Measurements from ENCODE around the gene TRIM37. TPM values are rescaled to one million over a fixed set of nuclear protein-coding genes. Genes with fewer than 3 reads are reported as not detected.
"Not testable (repeated sequence)": the region's sequence is repeated elsewhere in the genome, so short reads cannot be mapped to it uniquely, and the experiment has no call there.

TRIM37 gene
- total RNA-seq, 1 donor from 2014 or later, result 26.5 TPM

DNA sequence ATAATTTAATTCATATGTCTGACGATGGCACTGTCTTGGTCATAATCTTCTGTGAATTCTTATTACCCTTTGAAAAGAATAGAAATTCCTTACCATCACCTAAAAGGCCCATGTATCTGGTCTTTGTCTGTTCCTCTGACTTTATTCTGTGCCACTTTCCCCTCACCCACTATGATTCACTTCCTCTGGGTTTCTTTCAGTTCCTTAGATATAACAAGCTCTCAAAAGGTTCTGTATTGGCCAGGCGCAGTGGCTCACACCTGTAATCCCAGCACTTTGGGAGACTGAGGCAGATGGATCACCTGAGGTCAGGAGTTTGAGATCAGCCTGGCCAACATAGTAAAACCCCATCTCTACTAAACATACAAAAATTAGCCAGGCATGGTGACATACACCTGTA, 152.3 kb downstream of the TRIM37 start:
- intact Hi-C loops (cut with micrococcal nuclease); H3K27me3 Mint-ChIP-seq; H3K4me3 Mint-ChIP-seq; H3K4me1 Mint-ChIP-seq; H3K27ac Mint-ChIP-seq; DNase-seq; H3K36me3 Mint-ChIP-seq (ENCODE audit: low read depth): not testable (repeated sequence)
- H3K9me3 Mint-ChIP-seq, result peaks cover 14% of the 10 kb centered on the region

DNA sequence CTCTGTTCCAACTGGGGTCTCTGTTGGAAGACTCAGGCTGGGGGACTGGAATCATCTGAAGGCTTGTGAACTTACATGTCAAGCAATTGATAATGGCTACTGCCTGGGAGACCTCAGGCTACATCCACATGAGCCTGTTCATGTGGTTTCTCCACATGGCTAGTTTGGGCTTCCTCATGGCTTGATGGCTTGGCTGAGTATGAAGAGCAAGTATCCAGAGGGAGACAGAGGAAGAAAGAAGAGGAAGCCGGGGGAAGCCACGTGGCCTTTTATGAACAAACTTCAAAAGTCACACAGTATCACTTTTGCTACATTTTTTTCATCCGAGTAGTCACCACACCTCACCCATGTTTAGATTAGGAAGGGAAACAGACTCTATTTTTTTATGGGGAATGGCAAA, 158.9 kb downstream of the TRIM37 start:
- Mint-ChIP-seq H3K4me3 (no peak overlapping the region), H3K27me3 (peaks cover 9% of the 10 kb centered on the region), H3K36me3 (ENCODE audit: low read depth) (peaks cover 4% of the 10 kb centered on the region), H3K9me3 (peaks cover 24% of the 10 kb centered on the region), H3K27ac (no peak overlapping the region), H3K4me1 (no peaks in the 10 kb centered on the region)
- DNase-seq, result peak; percentile 31
- intact Hi-C loops (cut with micrococcal nuclease), result no loop called here

DNA sequence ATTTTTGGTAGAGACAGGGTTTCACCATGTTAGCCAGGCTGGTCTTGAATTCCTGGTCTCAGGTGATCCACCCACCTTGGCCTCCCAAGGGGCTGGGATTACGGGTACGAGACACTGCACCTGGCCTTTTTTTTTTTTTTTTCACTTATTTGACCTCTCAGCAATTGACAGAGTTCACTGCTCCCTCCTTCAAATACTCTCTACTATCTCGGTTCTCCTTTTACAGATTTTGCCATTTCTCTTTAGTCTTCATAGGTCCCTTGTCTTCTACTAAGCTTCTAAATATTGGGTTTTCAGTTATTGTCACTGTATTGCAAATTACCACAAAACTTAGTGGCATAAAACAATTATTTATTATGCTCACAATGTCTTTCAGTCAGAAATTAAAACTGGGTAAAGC, 159.3 kb downstream of the TRIM37 start:
- no peaks in the 10 kb centered on the region for H3K4me1 Mint-ChIP-seq
- H3K36me3 Mint-ChIP-seq (ENCODE audit: low read depth), result peaks cover 4% of the 10 kb centered on the region
- peaks cover 24% of the 10 kb centered on the region for H3K9me3 Mint-ChIP-seq
- peaks cover 9% of the 10 kb centered on the region for H3K27me3 Mint-ChIP-seq
- H3K4me3 Mint-ChIP-seq, result no peak overlapping the region
- DNase-seq, result no peak
- intact Hi-C loops (cut with micrococcal nuclease), result no loop called here
- H3K27ac Mint-ChIP-seq, result no peak overlapping the region

DNA sequence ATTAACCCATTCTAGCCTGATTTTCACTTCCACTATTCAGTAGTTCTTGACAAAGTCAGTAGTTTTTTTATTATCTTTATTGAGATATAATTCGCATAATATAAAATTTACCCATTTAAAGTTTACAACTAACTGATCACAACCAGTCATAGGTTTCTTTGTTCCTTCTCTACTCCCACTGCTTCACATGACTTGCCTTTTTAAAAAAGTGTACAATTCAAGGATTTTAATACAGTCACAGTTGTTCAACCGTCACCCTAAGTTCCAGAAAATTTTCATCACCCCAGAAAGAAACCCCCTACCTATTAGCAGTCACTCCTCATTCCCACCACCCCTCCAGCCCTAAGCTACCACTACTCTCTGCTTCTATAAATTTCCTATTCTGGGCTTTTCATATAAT, 162.5 kb downstream of the TRIM37 start:
- Mint-ChIP-seq H3K4me3 (no peak overlapping the region), H3K27me3 (peaks cover 13% of the 10 kb centered on the region), H3K9me3 (peaks cover 13% of the 10 kb centered on the region), H3K4me1 (no peaks in the 10 kb centered on the region), H3K36me3 (ENCODE audit: low read depth) (peaks cover 1% of the 10 kb centered on the region), H3K27ac (no peak overlapping the region)
- intact Hi-C loops (cut with micrococcal nuclease), result no loop called here
- no peak for DNase-seq

DNA sequence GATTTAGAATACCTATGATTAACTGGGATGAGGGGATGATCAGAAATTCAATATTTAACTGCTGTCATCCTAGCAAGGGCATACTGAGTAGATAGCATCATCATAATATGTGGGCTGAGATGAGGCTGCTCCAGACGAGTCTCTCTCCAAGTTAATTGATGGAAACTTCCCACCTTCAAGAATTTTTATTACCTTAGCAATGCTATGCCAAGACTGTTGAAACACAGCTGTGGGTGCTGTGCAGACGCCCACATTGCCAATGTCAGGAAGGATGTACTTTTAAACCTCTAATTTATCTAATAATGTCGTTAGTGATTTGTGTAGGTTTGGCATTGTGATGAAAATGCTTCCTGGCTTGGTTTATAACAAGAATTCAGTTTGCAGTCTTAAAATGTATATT, 170.4 kb downstream of the TRIM37 start:
- no peak overlapping the region for H3K4me3 Mint-ChIP-seq
- H3K27ac Mint-ChIP-seq, result no peak overlapping the region
- H3K9me3 Mint-ChIP-seq, result no peaks in the 10 kb centered on the region
- H3K36me3 Mint-ChIP-seq (ENCODE audit: low read depth), result no peaks in the 10 kb centered on the region
- intact Hi-C loops (cut with micrococcal nuclease), result no loop called here
- H3K27me3 Mint-ChIP-seq, result peaks cover 8% of the 10 kb centered on the region
- DNase-seq, result no peak
- H3K4me1 Mint-ChIP-seq, result no peaks in the 10 kb centered on the region

DNA sequence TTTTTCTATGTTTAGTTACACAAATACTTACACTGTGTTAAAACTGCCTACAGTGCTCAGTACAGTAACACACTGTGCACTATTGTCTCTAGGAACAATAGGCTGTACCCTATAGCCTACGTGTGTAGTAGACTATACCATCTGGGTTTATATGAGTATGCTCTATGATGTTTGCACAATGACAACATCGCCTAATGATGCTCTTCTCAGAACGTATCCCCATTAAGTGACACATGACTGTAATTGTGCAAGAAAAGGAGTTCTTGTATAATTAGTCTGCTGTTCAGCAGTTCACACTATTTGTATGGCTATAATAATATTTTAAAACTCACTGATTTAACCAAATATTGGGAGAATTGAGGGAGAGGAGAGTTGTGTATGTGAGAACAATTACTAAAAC, 173.7 kb downstream of the TRIM37 start:
- Mint-ChIP-seq H3K4me3 (no peak overlapping the region), H3K27me3 (peaks cover 2% of the 10 kb centered on the region), H3K27ac (no peak overlapping the region)

More for the DNA sequence above, 173.7 kb downstream of the TRIM37 start:
- no peak for DNase-seq
- intact Hi-C loops (cut with micrococcal nuclease), result no loop called here
- Mint-ChIP-seq H3K4me1 (no peaks in the 10 kb centered on the region), H3K9me3 (no peaks in the 10 kb centered on the region), H3K36me3 (ENCODE audit: low read depth) (no peaks in the 10 kb centered on the region)

Other genes starting within 250 kb of the TRIM37 start
- 60.5 and 62.2 TPM in 2 replicates for gene SKA2, start 48.3 kb upstream of the TRIM37 start, total RNA-seq
- gene PRR11, start 48.9 kb upstream of the TRIM37 start, total RNA-seq, result 29.7 and 32.6 TPM in 2 replicates
- 23.9 and 25.2 TPM in 2 replicates for gene SMG8, start 103.2 kb upstream of the TRIM37 start, total RNA-seq
- gene GDPD1, start 113.6 kb upstream of the TRIM37 start, total RNA-seq, result 1.8 and 2.7 TPM in 2 replicates
- 6.2 and 7.0 TPM in 2 replicates for gene YPEL2, start 224.8 kb upstream of the TRIM37 start, total RNA-seq